HCT116 (cell line): ENCODE results near the gene FBXL16. TPM values are rescaled to one million over a fixed set of nuclear protein-coding genes. Genes with fewer than 3 reads are reported as not detected.

Experiments
- ATAC-seq: fragments of 200-7000 bp; cut with Tn5 transposase; 2 replicates; pipeline ENCODE4 v1.9.1; 2020; ENCODE audit warnings: mild to moderate bottlenecking, moderate library complexity
- BruUV-seq: library from RNA; stranded (reverse); fragments of 400-500 nt; replicated peaks from 2 replicates; lab custom pipeline; 2021; lab: Mats Ljungman, UMichigan
- CTCF ChIA-PET: fragments of 300-600 bp; sonication (Branson Sonifier 250); formaldehyde crosslinking; loops from one replicate; lab custom pipeline; 2021; ENCODE audit warnings: antibody characterized with exemption; lab: Charles Lee
- POLR2A ChIA-PET: fragments of 300-600, 350-600 bp; sonication (Branson Sonifier 250); formaldehyde crosslinking; loops from one replicate; lab custom pipeline; 2021; ENCODE audit warnings: antibody characterized with exemption; lab: Charles Lee
- RAD21 ChIA-PET, 2 experiments: fragments of 300-600 bp; sonication (Branson Sonifier 250); formaldehyde crosslinking; loops; one replicate each; lab custom pipeline; 2023; ENCODE audit warnings: low total read pairs in 2 of 2; ENCODE audit not compliant: uncharacterized antibody in 2 of 2, unreplicated experiment in 2 of 2, low non-redundant PET in 1 of 2; lab: Charles Lee
- DNase-seq: peaks from one replicate; pipeline ENCODE4 v3.0.0-alpha.2; 2010; ENCODE audit warnings: low read depth, low spot score
- H2AFZ ChIP-seq: fragments of 200-600 bp; shearing (Covaris generic), sonication (generic); 2 replicates; pipeline ENCODE4 v1.6.1; 2017; ENCODE audit warnings: low read depth, mixed run types, mixed read lengths, antibody characterized with exemption, low read length; ENCODE audit not compliant: poor library complexity, severe bottlenecking
- H3K27ac ChIP-seq: 2 replicates; pipeline ENCODE4 v1.5.1; 2012; ENCODE audit warnings: low read depth, low read length
- H3K27me3 ChIP-seq: fragments of 200-600 bp; sonication (generic); 2 replicates; pipeline ENCODE4 v1.6.1; 2016; ENCODE audit warnings: mixed run types, low read length, mixed read lengths; ENCODE audit not compliant: insufficient read depth
- H3K36me3 ChIP-seq, 2 experiments: fragments of 200-500 bp in 1 of 2; fragments of 200-600 bp in 1 of 2; sonication (Bioruptor generic) in 1 of 2; sonication (generic) in 1 of 2; 2 replicates each; pipeline versions ENCODE4 v1.5.1 to v1.6.1; 2014 to 2016; ENCODE audit warnings: low read length in 2 of 2, inconsistent platforms in 1 of 2, mixed read lengths in 1 of 2, mixed run types in 1 of 2; ENCODE audit not compliant: insufficient read depth in 2 of 2, control insufficient read depth in 1 of 2
- H3K4me1 ChIP-seq, 2 experiments: fragments of 200-600 bp in 1 of 2; sonication (generic) in 1 of 2; 2 replicates each; pipeline versions ENCODE4 v1.5.1 to v1.6.1; 2012 to 2017; ENCODE audit warnings: low read length in 2 of 2, inconsistent platforms in 1 of 2, mild to moderate bottlenecking in 1 of 2, mixed read lengths in 1 of 2, mixed run types in 1 of 2, moderate library complexity in 1 of 2; ENCODE audit not compliant: insufficient read depth in 2 of 2, control insufficient read depth in 1 of 2
- H3K4me2 ChIP-seq: fragments of 200-600 bp; sonication (generic); 2 replicates; pipeline ENCODE4 v1.6.1; 2017; ENCODE audit warnings: mixed run types, low read length, mixed read lengths
- H3K4me3 ChIP-seq, 2 experiments: fragments of 200-600 bp in 1 of 2; sonication (generic) in 1 of 2; replicated peaks in 1 of 2; 2 replicates each; pipeline ENCODE4 v1.5.1; 2011 to 2016; ENCODE audit warnings: low read length in 2 of 2, control low read depth in 1 of 2, low read depth in 1 of 2, mild to moderate bottlenecking in 1 of 2, mixed read lengths in 1 of 2, mixed run types in 1 of 2
- H3K79me2 ChIP-seq: fragments of 200-600 bp; sonication (generic); 2 replicates; pipeline ENCODE4 v1.6.1; 2017; ENCODE audit warnings: mild to moderate bottlenecking, mixed run types, low read length, moderate library complexity, mixed read lengths; ENCODE audit not compliant: insufficient read depth
- H3K9ac ChIP-seq: fragments of 200-600 bp; sonication (generic); 2 replicates; pipeline ENCODE4 v1.6.1; 2016; ENCODE audit warnings: low read length, mixed read lengths
- H3K9me2 ChIP-seq: fragments of 200-600 bp; sonication (generic), shearing (Covaris generic); 2 replicates; pipeline ENCODE4 v1.6.1; 2017; ENCODE audit warnings: mixed run types, mild to moderate bottlenecking, moderate library complexity; ENCODE audit not compliant: insufficient read depth
- H3K9me3 ChIP-seq, 2 experiments: fragments of 200-500 bp in 1 of 2; fragments of 200-600 bp in 1 of 2; sonication (Bioruptor generic) in 1 of 2; sonication (generic) in 1 of 2; 2 replicates each; pipeline ENCODE4 v1.6.1; 2014 to 2017; ENCODE audit warnings: low read length in 2 of 2, mixed read lengths in 2 of 2, inconsistent platforms in 1 of 2, low read depth in 1 of 2, mild to moderate bottlenecking in 1 of 2, mixed run types in 1 of 2, moderate library complexity in 1 of 2; ENCODE audit not compliant: control insufficient read depth in 1 of 2, insufficient read depth in 1 of 2
- H4K20me1 ChIP-seq: fragments of 200-600 bp; sonication (generic), shearing (Covaris generic); 2 replicates; pipeline ENCODE4 v1.6.1; 2017; ENCODE audit warnings: mixed run types, mild to moderate bottlenecking, moderate library complexity; ENCODE audit not compliant: insufficient read depth
- ATF3 ChIP-seq: IDR thresholded peaks from 2 replicates; pipeline ENCODE4 v1.6.1; 2012
- ELF1 ChIP-seq: IDR thresholded peaks from 2 replicates; pipeline ENCODE4 v1.6.1; 2012; ENCODE audit warnings: low read depth, borderline replicate concordance
- EZH2phosphoT487 ChIP-seq: fragments of 200-600 bp; IDR thresholded peaks from 2 replicates; pipeline ENCODE4 v1.6.1; 2018; ENCODE audit warnings: antibody characterized with exemption, borderline replicate concordance
- POLR2A ChIP-seq: IDR thresholded peaks from 2 replicates; pipeline ENCODE4 v1.7.0; 2011; ENCODE audit warnings: borderline replicate concordance; ENCODE audit not compliant: insufficient read depth, insufficient read length; ENCODE audit errors: extremely low read depth
- ZFX ChIP-seq: fragments of 450-650 bp; IDR thresholded peaks from 2 replicates; pipeline ENCODE4 v1.6.1; 2017
- intact Hi-C: fragments of 100-400 bp; cut with micrococcal nuclease; formaldehyde crosslinking; loops from 2 replicates; pipeline ENCODE4 v1.10.0; 2022
- total RNA-seq: library from RNA; stranded (reverse); gene quantifications from one replicate; pipeline ENCODE4 v1.2.1, GENCODE V29; 2021; ENCODE audit not compliant: unreplicated experiment

FBXL16 gene
- total RNA-seq, 1 experiment from 2014 or later, result 49.7 TPM

GRCh38 chr16:678209-678857 is 27.3 kb downstream of the FBXL16 start:
- DNase-seq, result no peak
- peaks cover 29% of the 10 kb centered on the region for H3K79me2 ChIP-seq
- H3K4me1 ChIP-seq, result peaks cover 11 to 35% of the 10 kb centered on the region in 2 experiments
- no peaks in the 10 kb centered on the region for H3K27me3 ChIP-seq
- H3K9me2 ChIP-seq, result no peaks in the 10 kb centered on the region
- H3K4me2 ChIP-seq, result no peak overlapping the region
- CTCF ChIA-PET, result interaction anchor here (1.0 kb wide), 1 partner anchor 30 kb away, joined by 5 read pairs; the partner anchor contains the start of gene WDR90
- no peak overlapping the region for H3K9ac ChIP-seq
- no peaks in the 10 kb centered on the region for H3K9me3 ChIP-seq
- peaks cover 0 to 24% of the 10 kb centered on the region in 2 experiments; a peak in 2 of 4 replicates for H3K36me3 ChIP-seq
- H2AFZ ChIP-seq, result no peak overlapping the region
- no peak overlapping the region for H3K4me3 ChIP-seq
- intact Hi-C loops, result no loop called here
- no TSS peak for BruUV-seq
- RAD21 ChIA-PET, result no interaction called here
- peak overlapping the region; percentile 75; the same call in 1 of the 2 replicates for H3K27ac ChIP-seq
- ATAC-seq, result no peak
- no peaks in the 10 kb centered on the region for H4K20me1 ChIP-seq
- POLR2A ChIA-PET, result interaction anchor here (0.6 kb wide), 1 partner anchor 143 kb away, joined by 4 read pairs; no protein-coding TSS in a partner anchor
- TF ChIP-seq POLR2A (no peak), ATF3 (no peak)

DNA sequence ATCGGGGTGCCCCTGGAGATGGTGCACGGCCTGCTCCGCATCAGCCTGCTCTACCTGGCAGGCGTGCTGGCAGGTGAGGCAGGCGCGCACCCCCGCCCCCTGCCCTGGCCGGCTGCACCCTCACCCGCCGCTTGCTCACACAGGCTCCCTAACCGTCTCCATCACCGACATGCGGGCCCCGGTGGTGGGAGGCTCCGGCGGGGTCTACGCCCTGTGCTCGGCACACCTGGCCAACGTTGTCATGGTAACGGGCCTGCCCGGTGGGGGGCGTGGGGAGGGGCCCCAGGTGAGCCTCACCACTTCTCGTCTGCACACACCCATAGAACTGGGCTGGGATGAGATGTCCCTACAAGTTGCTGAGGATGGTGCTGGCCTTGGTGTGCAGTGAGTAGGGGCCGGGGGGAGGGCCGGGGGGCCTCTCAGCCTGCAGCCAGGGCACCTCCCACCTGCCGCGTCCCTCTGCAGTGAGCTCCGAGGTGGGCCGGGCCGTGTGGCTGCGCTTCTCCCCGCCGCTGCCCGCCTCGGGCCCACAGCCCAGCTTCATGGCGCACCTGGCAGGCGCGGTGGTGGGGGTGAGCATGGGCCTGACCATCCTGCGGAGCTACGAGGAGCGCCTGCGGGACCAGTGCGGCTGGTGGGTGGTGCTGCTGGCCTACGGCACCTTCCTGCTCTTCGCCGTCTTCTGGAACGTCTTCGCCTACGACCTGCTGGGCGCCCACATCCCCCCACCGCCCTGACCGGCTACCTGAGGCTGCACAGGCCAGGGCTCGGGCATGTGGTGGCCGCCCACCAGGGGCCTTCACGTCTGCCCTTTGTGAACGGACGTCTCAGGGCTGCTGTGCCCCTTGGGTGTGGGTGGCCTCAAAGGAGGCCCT is 28.0 kb downstream of the FBXL16 start:
- no peak for ATAC-seq
- POLR2A ChIA-PET, result no interaction called here

More for the DNA sequence above, 28.0 kb downstream of the FBXL16 start:
- DNase-seq, result no peak
- peaks cover 5 to 27% of the 10 kb centered on the region in 2 experiments; a peak in 3 of 4 replicates for H3K4me1 ChIP-seq
- H3K4me3 ChIP-seq, result no peak overlapping the region
- peaks cover 21% of the 10 kb centered on the region for H3K79me2 ChIP-seq
- H4K20me1 ChIP-seq, result no peaks in the 10 kb centered on the region
- BruUV-seq, result no TSS peak
- no peaks in the 10 kb centered on the region for H3K27me3 ChIP-seq
- peaks cover 0 to 19% of the 10 kb centered on the region in 2 experiments; a peak in 2 of 4 replicates for H3K36me3 ChIP-seq
- H3K27ac ChIP-seq, result no peak overlapping the region
- no peak for TF ChIP-seq ATF3
- TF ChIP-seq ELF1, result no peak
- TF ChIP-seq ZFX, result no peak
- no peak for TF ChIP-seq EZH2phosphoT487
- no peaks in the 10 kb centered on the region for H3K9me3 ChIP-seq
- ChIA-PET RAD21 (no interaction called here), CTCF (no interaction called here)
- intact Hi-C loops, result no loop called here
- H3K9me2 ChIP-seq, result no peaks in the 10 kb centered on the region
- H2AFZ ChIP-seq, result no peak overlapping the region
- no peak overlapping the region for H3K4me2 ChIP-seq
- no peak overlapping the region for H3K9ac ChIP-seq
